Fibroblast of lung (primary cell): ENCODE measurements around the gene SLF2. TPM values are rescaled to one million over a fixed set of nuclear protein-coding genes. Genes with fewer than 3 reads are reported as not detected.

ENCODE experiments used
- DNase-seq, 2 donors: peaks; one replicate each; pipeline versions ENCODE4 v3.0.0 to v3.0.0-alpha.2; 2010; ENCODE audit warnings: low read depth in 2 of 2
- H2AFZ ChIP-seq: 2 replicates; pipeline ENCODE4 v1.5.1; 2012; ENCODE audit warnings: low read length, control low read depth, inconsistent platforms
- H3K27ac ChIP-seq: 2 replicates; pipeline ENCODE4 v1.5.1; 2011; ENCODE audit warnings: low read length, control low read depth; ENCODE audit not compliant: insufficient read depth
- H3K27me3 ChIP-seq: 2 replicates; pipeline ENCODE4 v1.5.1; 2011; ENCODE audit warnings: mild to moderate bottlenecking, low read length; ENCODE audit not compliant: control insufficient read depth, insufficient read depth
- H3K36me3 ChIP-seq: 2 replicates; pipeline ENCODE4 v1.5.1; 2011; ENCODE audit warnings: low read length; ENCODE audit not compliant: control insufficient read depth, insufficient read depth
- H3K4me1 ChIP-seq: 2 replicates; pipeline ENCODE4 v1.5.1; 2011; ENCODE audit warnings: low read length; ENCODE audit not compliant: control insufficient read depth, insufficient read depth; ENCODE audit errors: extremely low read depth
- H3K4me2 ChIP-seq: 2 replicates; pipeline ENCODE4 v1.5.1; 2011; ENCODE audit warnings: low read length, control low read depth; ENCODE audit not compliant: insufficient read depth; ENCODE audit errors: extremely low read depth
- H3K4me3 ChIP-seq, 4 experiments: fragments of 200-600 bp in 1 of 4; sonication (generic) in 1 of 4; replicated peaks in 1 of 4; 2 replicates each; pipeline ENCODE4 v1.5.1; 2011 to 2016; ENCODE audit warnings: low read length in 4 of 4, low read depth in 3 of 4, mild to moderate bottlenecking in 3 of 4, control low read depth in 2 of 4, inconsistent platforms in 1 of 4, mixed read lengths in 1 of 4; ENCODE audit not compliant: insufficient read depth in 1 of 4; ENCODE audit errors: control extremely low read depth in 1 of 4
- H3K79me2 ChIP-seq: 2 replicates; pipeline ENCODE4 v1.5.1; 2012; ENCODE audit warnings: mild to moderate bottlenecking, low read length, inconsistent platforms; ENCODE audit not compliant: control insufficient read depth, insufficient read depth
- H3K9ac ChIP-seq: 2 replicates; pipeline ENCODE4 v1.5.1; 2011; ENCODE audit warnings: mild to moderate bottlenecking, low read length, control low read depth; ENCODE audit not compliant: insufficient read depth
- H3K9me3 ChIP-seq: 2 replicates; pipeline ENCODE4 v1.5.1; 2012; ENCODE audit warnings: low read depth, low read length; ENCODE audit not compliant: control insufficient read depth, insufficient read depth
- H4K20me1 ChIP-seq: 2 replicates; pipeline ENCODE4 v1.5.1; 2011; ENCODE audit warnings: low read length; ENCODE audit not compliant: control insufficient read depth, insufficient read depth; ENCODE audit errors: extremely low read depth
- EZH2 ChIP-seq: IDR thresholded peaks from 2 replicates; pipeline ENCODE4 v1.5.1; 2012; ENCODE audit warnings: low read length, control low read depth, mild to moderate bottlenecking; ENCODE audit errors: missing control alignments
- polyA plus RNA-seq, 2 donors: library from polyadenylated mRNA; depleted of rRNA in 1 of 2; stranded (reverse) in 1 of 2; unstranded in 1 of 2; fragments of >200 nt; gene quantifications; 2 replicates each; pipeline ENCODE4 v1.2.1, GENCODE V29; 2011 to 2012; ENCODE audit warnings: missing spikeins in 1 of 2
- total RNA-seq: library from RNA; depleted of rRNA; stranded (reverse); fragments of >200 nt; gene quantifications from 2 replicates; pipeline ENCODE4 v1.2.1, GENCODE V29; 2014
- TF ChIP-seq, protein P1 (sequence below), 2 donors: IDR thresholded peaks in 1 of 2; conservative IDR thresholded peaks in 1 of 2; 1 replicate in 1 of 2; 2 replicates in 1 of 2; pipeline ENCODE4 v1.5.1; 2011 to 2012; ENCODE audit warnings: low read length in 2 of 2, control low read depth in 1 of 2, inconsistent platforms in 1 of 2, low read depth in 1 of 2, mild to moderate bottlenecking in 1 of 2

Gene SLF2
- total and polyA plus RNA-seq, 2 donors (not counting 1 experiment from before 2014, with no cell fraction given): 16.6 to 32.5 TPM

DNA sequence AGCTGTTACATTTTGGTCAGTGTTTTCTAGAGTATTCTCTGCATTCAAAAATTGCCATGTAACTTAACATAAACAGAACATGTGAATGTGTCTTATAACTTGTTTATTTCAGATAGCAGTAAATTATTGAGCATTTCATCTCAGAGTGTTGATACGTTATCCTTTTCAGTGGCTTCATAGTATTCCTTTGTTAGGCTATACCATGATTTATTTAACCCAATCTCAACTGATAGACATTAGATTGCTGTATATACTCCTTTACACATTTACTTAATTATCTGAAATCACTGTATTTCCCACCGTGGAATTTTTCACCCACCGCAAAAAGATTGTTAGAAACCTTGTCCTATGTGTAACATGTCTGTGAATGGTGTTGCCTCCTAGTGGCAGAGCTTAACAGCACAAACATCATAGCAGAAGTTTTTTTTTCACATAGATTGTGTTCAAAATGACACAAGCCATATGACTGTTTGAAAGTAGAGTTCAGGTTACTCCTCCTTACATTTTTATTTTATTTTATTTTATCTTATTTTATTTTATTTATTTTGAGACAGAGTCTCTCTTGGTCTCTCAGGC is 21.4 kb downstream of the SLF2 start:
- Histone ChIP-seq H3K9me3 (no peaks in the 10 kb centered on the region), H3K9ac (no peak overlapping the region), H3K4me3 (no peak overlapping the region), H3K79me2 (no peaks in the 10 kb centered on the region), H3K27ac (no peak overlapping the region), H2AFZ (no peak overlapping the region), H3K4me2 (no peak overlapping the region), H3K27me3 (no peaks in the 10 kb centered on the region), H3K4me1 (peaks cover 1% of the 10 kb centered on the region), H3K36me3 (peaks cover 7% of the 10 kb centered on the region), H4K20me1 (no peaks in the 10 kb centered on the region)
- TF ChIP-seq, protein P1, sequence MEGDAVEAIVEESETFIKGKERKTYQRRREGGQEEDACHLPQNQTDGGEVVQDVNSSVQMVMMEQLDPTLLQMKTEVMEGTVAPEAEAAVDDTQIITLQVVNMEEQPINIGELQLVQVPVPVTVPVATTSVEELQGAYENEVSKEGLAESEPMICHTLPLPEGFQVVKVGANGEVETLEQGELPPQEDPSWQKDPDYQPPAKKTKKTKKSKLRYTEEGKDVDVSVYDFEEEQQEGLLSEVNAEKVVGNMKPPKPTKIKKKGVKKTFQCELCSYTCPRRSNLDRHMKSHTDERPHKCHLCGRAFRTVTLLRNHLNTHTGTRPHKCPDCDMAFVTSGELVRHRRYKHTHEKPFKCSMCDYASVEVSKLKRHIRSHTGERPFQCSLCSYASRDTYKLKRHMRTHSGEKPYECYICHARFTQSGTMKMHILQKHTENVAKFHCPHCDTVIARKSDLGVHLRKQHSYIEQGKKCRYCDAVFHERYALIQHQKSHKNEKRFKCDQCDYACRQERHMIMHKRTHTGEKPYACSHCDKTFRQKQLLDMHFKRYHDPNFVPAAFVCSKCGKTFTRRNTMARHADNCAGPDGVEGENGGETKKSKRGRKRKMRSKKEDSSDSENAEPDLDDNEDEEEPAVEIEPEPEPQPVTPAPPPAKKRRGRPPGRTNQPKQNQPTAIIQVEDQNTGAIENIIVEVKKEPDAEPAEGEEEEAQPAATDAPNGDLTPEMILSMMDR (conservative IDR thresholded peaks at IDR 0.05 in 1 of 2, IDR thresholded peaks at IDR 0.05 in 1 of 2; ENCODE audit: low read depth in 1 of 2, low read length in 2 of 2): peak; percentile 25 to 64
- TF ChIP-seq EZH2: no peak
- DNase-seq: peak in 1 of 2 donors; percentile 18

DNA sequence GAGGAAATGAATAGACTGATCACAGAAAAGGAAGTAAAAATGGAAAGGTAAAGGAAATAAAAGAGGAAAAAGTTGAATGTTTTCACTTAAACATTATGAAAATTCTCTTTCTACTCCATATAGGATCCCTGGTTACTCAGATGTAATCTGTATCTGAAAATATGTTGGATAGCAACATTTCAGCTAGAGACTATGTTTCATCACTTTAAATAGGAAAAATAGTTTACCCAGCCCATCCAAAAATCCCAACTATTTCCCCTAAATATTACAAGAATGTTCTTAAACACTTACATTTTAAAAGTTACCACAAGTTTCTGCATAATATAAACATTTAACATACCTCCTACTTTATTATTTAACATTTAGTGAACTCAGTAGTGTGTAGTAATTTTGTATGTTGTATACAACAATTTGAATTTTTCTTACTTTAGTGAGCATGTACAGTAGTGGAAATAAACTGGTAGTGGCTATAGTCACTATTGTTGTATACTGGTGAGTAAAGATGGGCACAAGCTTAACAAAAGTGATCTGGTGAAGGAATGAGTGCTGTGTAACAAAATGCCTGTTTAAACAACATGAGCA is 27.1 kb downstream of the SLF2 start:
- TF ChIP-seq, protein P1 (conservative IDR thresholded peaks at IDR 0.05 in 1 of 2, IDR thresholded peaks at IDR 0.05 in 1 of 2; ENCODE audit: low read depth in 1 of 2, low read length in 2 of 2): no peak
- TF ChIP-seq EZH2: no peak
- Histone ChIP-seq H3K36me3 (peaks cover 8% of the 10 kb centered on the region), H3K4me2 (peak overlapping the region; percentile 15), H3K27ac (no peak overlapping the region), H3K4me1 (peaks cover 3% of the 10 kb centered on the region), H2AFZ (no peak overlapping the region), H3K9me3 (no peaks in the 10 kb centered on the region), H4K20me1 (no peaks in the 10 kb centered on the region), H3K79me2 (no peaks in the 10 kb centered on the region), H3K9ac (no peak overlapping the region), H3K27me3 (no peaks in the 10 kb centered on the region), H3K4me3 (no peak overlapping the region)
- peak; percentile 8 to 16 for DNase-seq

DNA sequence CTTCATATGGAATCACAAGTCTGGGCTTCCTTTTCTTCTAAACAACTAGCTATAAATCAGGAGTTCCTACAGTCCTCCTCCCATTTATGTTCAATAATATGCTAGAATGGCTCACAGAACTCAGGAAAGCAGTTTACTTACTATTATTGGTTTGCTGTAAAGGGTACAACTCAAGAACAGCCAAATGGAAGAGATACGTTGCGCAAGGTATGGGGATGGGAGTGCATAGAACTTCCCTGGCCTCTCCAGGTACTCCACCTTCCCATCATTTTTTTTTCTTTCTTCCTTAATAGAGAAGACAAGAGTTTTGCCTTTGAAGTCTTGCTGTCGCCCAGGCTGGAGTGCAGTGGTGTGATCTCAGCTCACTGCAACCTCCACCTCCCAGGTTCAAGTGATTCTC is 29.5 kb downstream of the SLF2 start:
- no peak for TF ChIP-seq EZH2
- TF ChIP-seq, protein P1 (conservative IDR thresholded peaks at IDR 0.05 in 1 of 2, IDR thresholded peaks at IDR 0.05 in 1 of 2; ENCODE audit: low read depth in 1 of 2, low read length in 2 of 2): no peak
- Histone ChIP-seq H4K20me1 (no peaks in the 10 kb centered on the region), H3K27me3 (no peaks in the 10 kb centered on the region), H2AFZ (no peak overlapping the region), H3K4me3 (no peak overlapping the region), H3K4me1 (peaks cover 3% of the 10 kb centered on the region), H3K9me3 (no peaks in the 10 kb centered on the region), H3K9ac (no peak overlapping the region), H3K4me2 (no peak overlapping the region), H3K36me3 (peaks cover 10% of the 10 kb centered on the region), H3K27ac (no peak overlapping the region), H3K79me2 (no peaks in the 10 kb centered on the region)
- no peak for DNase-seq
